Neural crest cell (in vitro differentiated cells): Measurements from ENCODE around the gene PCDH9. TPM values are rescaled to one million over a fixed set of nuclear protein-coding genes. Genes with fewer than 3 reads are reported as not detected.

ENCODE experiments used
- DNase-seq: peaks from one replicate; pipeline ENCODE4 v3.0.0; 2021; ENCODE audit warnings: low read depth, mixed read lengths, low spot score
- H3K27ac Mint-ChIP-seq: one replicate; pipeline ENCODE4 v1.8.0; 2021; ENCODE audit warnings: mild to moderate bottlenecking, mixed read lengths; ENCODE audit not compliant: unreplicated experiment
- H3K27me3 Mint-ChIP-seq: 2 replicates; pipeline ENCODE4 v1.8.0; 2021; ENCODE audit warnings: low read depth, mild to moderate bottlenecking, mixed read lengths
- H3K36me3 Mint-ChIP-seq: 2 replicates; pipeline ENCODE4 v1.8.0; 2021; ENCODE audit warnings: low read depth, mild to moderate bottlenecking, mixed read lengths
- H3K4me1 Mint-ChIP-seq: 2 replicates; pipeline ENCODE4 v1.8.0; 2021; ENCODE audit warnings: mixed read lengths
- H3K4me3 Mint-ChIP-seq: one replicate; pipeline ENCODE4 v1.8.0; 2021; ENCODE audit warnings: mild to moderate bottlenecking, mixed read lengths
- H3K9me3 Mint-ChIP-seq: 2 replicates; pipeline ENCODE4 v1.8.0; 2021; ENCODE audit warnings: mixed read lengths
- total RNA-seq: library from RNA; stranded (reverse); gene quantifications from 2 replicates; pipeline ENCODE4 v1.2.1, GENCODE V29; 2021
- TF ChIP-seq, protein P1 (sequence below): fragments of 200-600 bp; sonication (generic); conservative IDR thresholded peaks from 2 replicates; pipeline ENCODE4 v1.5.0; 2021; ENCODE audit warnings: antibody characterized with exemption, mild to moderate bottlenecking

Gene PCDH9
- total RNA-seq, 1 donor from 2014 or later = 6.3 TPM

DNA sequence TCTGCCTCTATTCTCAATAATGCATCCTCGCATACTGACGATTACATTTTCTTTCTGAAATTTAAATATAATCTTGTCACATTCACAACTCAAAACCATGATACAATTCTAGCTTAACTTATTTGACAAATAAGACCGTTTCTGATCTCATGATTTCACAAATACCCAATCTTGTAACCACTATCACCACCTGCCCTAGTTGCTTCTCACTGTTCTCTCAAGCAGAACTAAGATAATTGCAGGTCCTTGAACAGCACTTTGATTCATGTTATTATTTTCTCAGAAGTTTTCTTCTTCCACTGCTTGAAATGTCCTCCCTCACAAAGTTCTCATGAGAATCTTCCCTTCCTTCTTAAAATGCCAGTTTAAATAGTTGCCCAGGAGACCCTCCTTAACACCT, 211.4 kb downstream of the PCDH9 start:
- H3K27me3 Mint-ChIP-seq = no peaks in the 10 kb centered on the region
- H3K4me1 Mint-ChIP-seq = peaks cover 13% of the 10 kb centered on the region
- no peaks in the 10 kb centered on the region for H3K36me3 Mint-ChIP-seq
- DNase-seq = no peak
- TF ChIP-seq, protein P1, sequence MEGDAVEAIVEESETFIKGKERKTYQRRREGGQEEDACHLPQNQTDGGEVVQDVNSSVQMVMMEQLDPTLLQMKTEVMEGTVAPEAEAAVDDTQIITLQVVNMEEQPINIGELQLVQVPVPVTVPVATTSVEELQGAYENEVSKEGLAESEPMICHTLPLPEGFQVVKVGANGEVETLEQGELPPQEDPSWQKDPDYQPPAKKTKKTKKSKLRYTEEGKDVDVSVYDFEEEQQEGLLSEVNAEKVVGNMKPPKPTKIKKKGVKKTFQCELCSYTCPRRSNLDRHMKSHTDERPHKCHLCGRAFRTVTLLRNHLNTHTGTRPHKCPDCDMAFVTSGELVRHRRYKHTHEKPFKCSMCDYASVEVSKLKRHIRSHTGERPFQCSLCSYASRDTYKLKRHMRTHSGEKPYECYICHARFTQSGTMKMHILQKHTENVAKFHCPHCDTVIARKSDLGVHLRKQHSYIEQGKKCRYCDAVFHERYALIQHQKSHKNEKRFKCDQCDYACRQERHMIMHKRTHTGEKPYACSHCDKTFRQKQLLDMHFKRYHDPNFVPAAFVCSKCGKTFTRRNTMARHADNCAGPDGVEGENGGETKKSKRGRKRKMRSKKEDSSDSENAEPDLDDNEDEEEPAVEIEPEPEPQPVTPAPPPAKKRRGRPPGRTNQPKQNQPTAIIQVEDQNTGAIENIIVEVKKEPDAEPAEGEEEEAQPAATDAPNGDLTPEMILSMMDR = no peak
- no peak overlapping the region for H3K27ac Mint-ChIP-seq
- peaks cover 3% of the 10 kb centered on the region for H3K9me3 Mint-ChIP-seq
- H3K4me3 Mint-ChIP-seq = no peak overlapping the region

DNA sequence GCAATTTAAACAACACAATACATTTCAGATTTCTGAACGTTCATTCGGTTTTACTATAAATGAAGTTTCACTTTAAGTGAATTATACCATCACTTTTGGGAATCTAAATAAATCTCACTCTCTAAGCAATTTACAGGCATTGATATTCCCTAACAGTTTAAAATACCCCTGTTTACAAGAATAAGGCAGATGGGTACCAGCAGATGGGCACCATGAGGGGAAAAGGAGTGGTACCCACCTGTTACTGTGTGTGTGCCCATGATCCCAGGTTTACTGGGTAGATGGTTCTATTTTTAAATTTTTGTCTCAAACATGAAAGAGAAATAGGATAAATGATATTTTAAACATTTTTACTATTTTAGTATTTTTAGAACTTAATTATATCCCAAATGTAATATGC, 212.9 kb downstream of the PCDH9 start:
- DNase-seq = no peak
- no peak overlapping the region for H3K4me3 Mint-ChIP-seq
- no peaks in the 10 kb centered on the region for H3K36me3 Mint-ChIP-seq
- H3K9me3 Mint-ChIP-seq = peaks cover 3% of the 10 kb centered on the region
- H3K27ac Mint-ChIP-seq = no peak overlapping the region
- no peaks in the 10 kb centered on the region for H3K4me1 Mint-ChIP-seq
- TF ChIP-seq, protein P1 = no peak
- no peaks in the 10 kb centered on the region for H3K27me3 Mint-ChIP-seq

DNA sequence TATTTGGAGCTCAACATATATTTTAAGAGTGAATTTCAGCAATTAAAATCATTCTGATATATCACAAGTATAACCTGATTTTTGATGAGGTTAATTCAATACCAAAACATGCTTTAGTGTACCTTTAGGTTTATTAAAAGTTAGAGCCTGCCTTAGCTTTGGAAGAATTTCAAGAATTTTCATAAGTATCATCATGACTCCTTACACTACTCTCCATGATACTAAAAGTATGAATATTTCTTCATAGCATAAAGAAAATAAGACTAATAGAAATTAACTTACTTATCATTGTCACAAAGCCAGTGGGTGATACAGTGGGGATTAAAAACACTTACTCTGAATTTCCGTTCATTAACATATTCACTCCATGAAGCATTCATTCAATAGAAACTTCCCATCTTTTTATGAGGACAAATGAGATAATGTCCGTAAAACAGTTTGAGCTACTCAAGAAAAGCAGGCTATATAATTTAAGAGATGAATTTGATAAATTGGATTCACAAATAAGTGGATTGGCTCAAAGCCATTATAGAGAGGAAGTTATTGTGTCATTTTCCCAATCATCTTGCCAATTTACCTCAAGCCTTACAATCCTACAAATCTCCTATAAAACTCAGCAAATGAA, 214.0 kb downstream of the PCDH9 start:
- Mint-ChIP-seq H3K36me3 (no peaks in the 10 kb centered on the region), H3K4me1 (no peaks in the 10 kb centered on the region), H3K27ac (no peak overlapping the region), H3K9me3 (peaks cover 3% of the 10 kb centered on the region), H3K4me3 (no peak overlapping the region), H3K27me3 (no peaks in the 10 kb centered on the region)
- TF ChIP-seq, protein P1 = no peak
- no peak for DNase-seq

DNA sequence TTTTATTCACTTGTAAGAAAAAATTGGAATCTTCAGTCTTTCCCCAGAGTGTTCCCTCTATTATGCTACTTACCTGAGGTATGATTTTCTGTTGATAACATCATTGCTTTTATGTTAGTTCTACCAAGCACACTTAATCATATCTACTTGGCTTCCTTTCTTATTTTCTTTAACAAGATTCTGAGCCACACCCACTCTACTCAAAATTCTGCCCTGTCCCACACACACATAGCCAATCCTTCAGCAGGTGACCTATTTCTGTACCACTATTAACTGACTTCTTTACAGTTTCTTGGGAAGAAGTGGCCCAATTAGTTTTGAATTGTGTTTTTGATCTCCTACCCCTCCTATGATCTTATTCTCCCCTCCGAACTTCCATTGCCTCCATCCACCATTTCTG, 215.7 kb downstream of the PCDH9 start:
- Mint-ChIP-seq H3K27ac (no peak overlapping the region), H3K4me3 (no peak overlapping the region), H3K4me1 (no peaks in the 10 kb centered on the region), H3K27me3 (no peaks in the 10 kb centered on the region), H3K9me3 (peaks cover 3% of the 10 kb centered on the region), H3K36me3 (no peaks in the 10 kb centered on the region)
- TF ChIP-seq, protein P1 = no peak
- no peak for DNase-seq

DNA sequence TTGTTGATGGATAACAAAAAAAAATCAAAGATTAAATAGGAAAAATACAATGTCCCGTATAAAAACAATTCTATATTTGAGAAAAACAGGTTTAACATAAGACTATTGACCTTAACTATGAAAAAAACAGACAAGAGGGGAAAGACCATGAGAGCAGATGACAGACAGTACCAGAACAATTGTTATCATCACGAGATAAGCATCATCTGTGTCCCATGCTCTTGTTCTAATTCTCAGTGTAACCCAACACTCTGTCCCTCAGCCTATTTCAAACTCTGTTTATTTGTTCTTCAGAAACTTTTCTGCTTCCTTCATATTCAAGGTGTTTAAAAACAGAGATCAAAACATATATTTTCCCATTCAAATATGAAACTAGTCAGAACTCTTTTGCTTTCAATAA, 216.4 kb downstream of the PCDH9 start:
- DNase-seq = no peak
- Mint-ChIP-seq H3K36me3 (no peaks in the 10 kb centered on the region), H3K4me3 (no peak overlapping the region), H3K27me3 (no peaks in the 10 kb centered on the region), H3K9me3 (peaks cover 3% of the 10 kb centered on the region), H3K27ac (no peak overlapping the region), H3K4me1 (no peaks in the 10 kb centered on the region)
- TF ChIP-seq, protein P1 = no peak
